Mesenchymal stem cell (in vitro differentiated cells and primary cell): ENCODE results near the gene CFAP119.
A peak's percentile ranks its signal among the peaks of the same experiment; 100 is the strongest.

Experiments used
- DNase-seq: peaks from one replicate; pipeline ENCODE4 v3.0.0-alpha.2; 2013
- H2AFZ ChIP-seq: one replicate; pipeline ENCODE4 v1.6.1; 2013; ENCODE audit warnings: low read depth, mild to moderate bottlenecking, control low read depth, inconsistent platforms, low read length, moderate library complexity
- H2AK5ac ChIP-seq: 2 replicates; pipeline ENCODE4 v1.6.1; 2013; ENCODE audit warnings: low read length, moderate library complexity, mild to moderate bottlenecking, inconsistent platforms; ENCODE audit not compliant: severe bottlenecking
- H2BK120ac ChIP-seq: one replicate; pipeline ENCODE4 v1.6.1; 2013; ENCODE audit warnings: low read depth, mild to moderate bottlenecking, inconsistent platforms, low read length, moderate library complexity
- H2BK12ac ChIP-seq, 2 experiments: one replicate each; pipeline ENCODE4 v1.6.1; 2013; ENCODE audit warnings: inconsistent platforms in 2 of 2, low read length in 2 of 2, mild to moderate bottlenecking in 2 of 2, moderate library complexity in 2 of 2, control low read depth in 1 of 2
- H2BK15ac ChIP-seq: one replicate; pipeline ENCODE4 v1.6.1; 2013; ENCODE audit warnings: mild to moderate bottlenecking, low read depth, inconsistent platforms; ENCODE audit not compliant: poor library complexity, severe bottlenecking
- H2BK5ac ChIP-seq: 2 replicates; pipeline ENCODE4 v1.6.1; 2013; ENCODE audit warnings: low read depth, mild to moderate bottlenecking, low read length, control low read depth, inconsistent platforms; ENCODE audit not compliant: poor library complexity, severe bottlenecking
- H3K14ac ChIP-seq, 2 experiments: one replicate each; pipeline ENCODE4 v1.6.1; 2013; ENCODE audit warnings: inconsistent platforms in 2 of 2, low read length in 2 of 2, control low read depth in 1 of 2, mild to moderate bottlenecking in 1 of 2, moderate library complexity in 1 of 2
- H3K18ac ChIP-seq, 2 experiments: one replicate each; pipeline ENCODE4 v1.6.1; 2013; ENCODE audit warnings: inconsistent platforms in 2 of 2, low read length in 2 of 2, control low read depth in 1 of 2, low read depth in 1 of 2, mild to moderate bottlenecking in 1 of 2
- H3K23ac ChIP-seq, 2 experiments: one replicate each; pipeline ENCODE4 v1.6.1; 2013; ENCODE audit warnings: inconsistent platforms in 2 of 2, low read length in 2 of 2, mild to moderate bottlenecking in 2 of 2, moderate library complexity in 2 of 2, control low read depth in 1 of 2
- H3K27ac ChIP-seq: 2 replicates; pipeline ENCODE4 v1.5.1; 2013; ENCODE audit warnings: mild to moderate bottlenecking, moderate library complexity, low read length, control low read depth, inconsistent platforms; ENCODE audit not compliant: poor library complexity, severe bottlenecking
- H3K27me3 ChIP-seq, 2 experiments: 2 replicates each; pipeline versions ENCODE4 v1.6.1 to v1.7.0; 2013; ENCODE audit warnings: low read length in 2 of 2, mild to moderate bottlenecking in 2 of 2, moderate library complexity in 2 of 2, control low read depth in 1 of 2, inconsistent platforms in 1 of 2; ENCODE audit not compliant: control insufficient read depth in 1 of 2, insufficient read depth in 1 of 2
- H3K36me3 ChIP-seq, 2 experiments: 2 replicates each; pipeline versions ENCODE4 v1.6.1 to v1.7.0; 2013; ENCODE audit warnings: low read length in 2 of 2, control low read depth in 1 of 2, inconsistent platforms in 1 of 2, low read depth in 1 of 2, mild to moderate bottlenecking in 1 of 2; ENCODE audit not compliant: insufficient read depth in 2 of 2, control insufficient read depth in 1 of 2
- H3K4ac ChIP-seq, 2 experiments: one replicate each; pipeline ENCODE4 v1.6.1; 2013; ENCODE audit warnings: inconsistent platforms in 2 of 2, low read length in 2 of 2, mild to moderate bottlenecking in 2 of 2, moderate library complexity in 2 of 2, control low read depth in 1 of 2, low read depth in 1 of 2
- H3K4me1 ChIP-seq: 2 replicates; pipeline ENCODE4 v1.6.1; 2013; ENCODE audit warnings: low read depth, low read length, control low read depth; ENCODE audit not compliant: control insufficient read depth, insufficient read depth
- H3K4me2 ChIP-seq: 2 replicates; pipeline ENCODE4 v1.6.1; 2013; ENCODE audit warnings: low read length, mild to moderate bottlenecking, inconsistent platforms; ENCODE audit not compliant: poor library complexity, severe bottlenecking
- H3K4me3 ChIP-seq, 2 experiments: 2 replicates each; pipeline versions ENCODE4 v1.5.1 to v1.7.0; 2013; ENCODE audit warnings: low read length in 2 of 2, mild to moderate bottlenecking in 2 of 2, control low read depth in 1 of 2, low read depth in 1 of 2; ENCODE audit not compliant: insufficient read depth in 1 of 2
- H3K79me1 ChIP-seq: replicated peaks from 2 replicates; pipeline ENCODE4 v1.6.1; 2013; ENCODE audit warnings: mild to moderate bottlenecking, control low read depth, low read length, inconsistent platforms; ENCODE audit not compliant: poor library complexity, severe bottlenecking
- H3K9ac ChIP-seq: 2 replicates; pipeline ENCODE4 v1.7.0; 2013; ENCODE audit warnings: mild to moderate bottlenecking, low read length, moderate library complexity
- H3K9me3 ChIP-seq: 2 replicates; pipeline ENCODE4 v1.7.0; 2013; ENCODE audit warnings: mild to moderate bottlenecking, low read length; ENCODE audit not compliant: control insufficient read depth
- H4K8ac ChIP-seq: one replicate; pipeline ENCODE4 v1.6.1; 2013; ENCODE audit warnings: inconsistent platforms, mild to moderate bottlenecking, low read length, moderate library complexity
- H4K91ac ChIP-seq: one replicate; pipeline ENCODE4 v1.6.1; 2013; ENCODE audit warnings: mild to moderate bottlenecking, low read length, inconsistent platforms
- WGBS: methylation state at CpG from one replicate; pipeline ENCODE4 v1.1.7; 2013; ENCODE audit warnings: mixed read lengths; 5-methylcytosine and 5-hydroxymethylcytosine counted together

Gene CFAP119

DNA sequence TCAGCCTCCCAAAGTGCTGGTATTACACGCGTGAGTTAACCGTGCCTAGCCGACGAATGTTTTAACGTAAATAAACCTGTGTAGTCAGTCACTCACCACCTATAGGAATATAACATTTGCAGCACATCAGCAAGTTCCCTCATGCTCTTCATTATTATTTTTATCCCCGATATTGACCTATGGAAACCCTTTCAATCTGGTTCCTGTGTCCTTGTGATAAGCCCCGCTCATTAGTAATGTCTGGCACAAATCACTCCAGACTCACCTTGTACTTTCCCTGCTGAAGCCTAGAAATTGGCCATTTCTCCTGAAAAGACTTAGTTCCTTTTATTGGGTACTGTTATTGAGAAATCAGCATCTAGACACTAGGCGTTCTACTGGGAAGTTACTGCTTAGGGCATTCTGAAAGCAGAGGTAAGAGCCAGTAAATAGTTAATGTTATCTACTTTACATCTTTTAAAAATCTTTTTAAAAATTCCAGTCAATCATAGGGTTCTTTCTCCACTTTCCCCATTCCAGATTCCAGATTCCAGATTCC is 15.2 kb downstream of the CFAP119 start:
- Histone ChIP-seq H3K4me1 (peaks cover 10% of the 10 kb centered on the region), H3K9ac (peak overlapping the region; percentile 90)
- WGBS, result 96% methylated on average over 8 of the region's 9 CpGs

DNA sequence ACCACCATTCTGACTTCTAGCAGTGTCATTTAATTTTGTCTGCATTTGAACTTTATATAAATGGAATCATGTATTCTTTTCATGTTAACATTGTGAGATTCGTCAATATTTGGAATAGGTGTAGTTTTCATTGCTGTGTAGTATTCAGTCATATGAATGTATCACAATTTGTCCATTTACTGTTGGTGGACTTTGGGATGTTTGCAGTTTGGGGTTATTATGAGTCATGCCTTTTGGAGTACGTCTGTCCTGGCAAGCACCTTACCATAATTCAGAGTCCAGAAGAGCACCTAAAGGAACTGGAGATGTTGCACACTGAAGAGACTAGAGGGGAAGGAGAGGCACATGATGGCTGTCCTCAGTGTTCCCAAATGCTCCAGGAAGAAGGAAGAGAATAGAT is 16.8 kb downstream of the CFAP119 start:
- H3K9ac ChIP-seq, result no peak overlapping the region
- H3K4me3 ChIP-seq, result no peak overlapping the region
- H3K4me1 ChIP-seq, result peaks cover 15% of the 10 kb centered on the region
- H3K4ac ChIP-seq, result no peak overlapping the region
- no peaks in the 10 kb centered on the region for H3K27me3 ChIP-seq
- H3K9me3 ChIP-seq, result no peaks in the 10 kb centered on the region
- H3K23ac ChIP-seq, result no peak overlapping the region
- no peak overlapping the region for H4K91ac ChIP-seq
- H3K4me2 ChIP-seq, result no peak overlapping the region
- H2BK12ac ChIP-seq, result no peak overlapping the region
- H4K8ac ChIP-seq, result no peak overlapping the region
- H3K18ac ChIP-seq, result no peak overlapping the region
- H3K36me3 ChIP-seq, result peaks cover 14 to 33% of the 10 kb centered on the region in 2 experiments
- 87% methylated on average over 2 of the region's 2 CpGs for WGBS
- H2BK15ac ChIP-seq, result no peak overlapping the region
- H2AFZ ChIP-seq, result no peak overlapping the region
- H3K14ac ChIP-seq, result no peak overlapping the region
- DNase-seq, result no peak
- peaks cover 12% of the 10 kb centered on the region for H3K79me1 ChIP-seq
- H2AK5ac ChIP-seq, result no peak overlapping the region
- no peak overlapping the region for H2BK120ac ChIP-seq
- H3K27ac ChIP-seq, result no peak overlapping the region
- no peak overlapping the region for H2BK5ac ChIP-seq

More for the DNA sequence above, 15.2 kb downstream of the CFAP119 start:
- H3K4me3 ChIP-seq, result no peak overlapping the region
- peaks cover 16% of the 10 kb centered on the region for H3K79me1 ChIP-seq
- H3K4me2 ChIP-seq, result no peak overlapping the region
- H2BK120ac ChIP-seq, result no peak overlapping the region
- DNase-seq, result no peak
- H3K18ac ChIP-seq, result no peak overlapping the region
- no peak overlapping the region for H3K27ac ChIP-seq
- H2BK5ac ChIP-seq, result no peak overlapping the region
- no peak overlapping the region for H2AK5ac ChIP-seq
- peaks cover 25 to 40% of the 10 kb centered on the region in 2 experiments for H3K36me3 ChIP-seq
- no peak overlapping the region for H2AFZ ChIP-seq
- no peak overlapping the region for H3K14ac ChIP-seq
- H4K91ac ChIP-seq, result no peak overlapping the region
- no peak overlapping the region for H4K8ac ChIP-seq
- H2BK12ac ChIP-seq, result no peak overlapping the region
- no peak overlapping the region for H3K4ac ChIP-seq
- no peak overlapping the region for H2BK15ac ChIP-seq
- no peak overlapping the region for H3K23ac ChIP-seq
- H3K9me3 ChIP-seq, result no peaks in the 10 kb centered on the region
- no peaks in the 10 kb centered on the region for H3K27me3 ChIP-seq

- WGBS, result 100% methylated on average over 1 of the region's 2 CpGs
Observed at GRCh38 chr16:30744183-30744582, 17.7 kb downstream of the CFAP119 start.

GRCh38 chr16:30743716-30744115 is 18.1 kb downstream of the CFAP119 start:
- Histone ChIP-seq H3K36me3 (peaks cover 25 to 43% of the 10 kb centered on the region in 2 experiments), H2AFZ (no peak overlapping the region), H2BK120ac (no peak overlapping the region), H2BK12ac (no peak overlapping the region), H3K27ac (no peak overlapping the region), H3K18ac (no peak overlapping the region), H3K4me1 (peaks cover 12% of the 10 kb centered on the region), H3K9me3 (no peaks in the 10 kb centered on the region), H3K4me2 (no peak overlapping the region), H3K79me1 (peaks cover 19% of the 10 kb centered on the region), H3K14ac (no peak overlapping the region), H2BK5ac (no peak overlapping the region), H2BK15ac (no peak overlapping the region), H3K4ac (no peak overlapping the region), H3K27me3 (no peaks in the 10 kb centered on the region), H4K91ac (no peak overlapping the region), H3K23ac (no peak overlapping the region), H2AK5ac (no peak overlapping the region), H3K9ac (peak overlapping the region; percentile 5), H4K8ac (no peak overlapping the region), H3K4me3 (no peak overlapping the region)
- no peak for DNase-seq
- 98% methylated on average over 11 of the region's 11 CpGs for WGBS

More at GRCh38 chr16:30744183-30744582, 17.7 kb downstream of the CFAP119 start:
- no peak overlapping the region for H3K14ac ChIP-seq
- no peak overlapping the region for H4K8ac ChIP-seq
- no peak overlapping the region for H3K4ac ChIP-seq
- H3K18ac ChIP-seq, result no peak overlapping the region
- peak overlapping the region; percentile 5 for H3K9ac ChIP-seq
- peaks cover 14% of the 10 kb centered on the region for H3K4me1 ChIP-seq
- no peak overlapping the region for H3K27ac ChIP-seq
- no peak overlapping the region for H2BK5ac ChIP-seq
- H3K9me3 ChIP-seq, result no peaks in the 10 kb centered on the region
- DNase-seq, result no peak
- no peaks in the 10 kb centered on the region for H3K27me3 ChIP-seq
- H4K91ac ChIP-seq, result no peak overlapping the region
- peaks cover 16% of the 10 kb centered on the region for H3K79me1 ChIP-seq
- no peak overlapping the region for H2BK15ac ChIP-seq
- H2AK5ac ChIP-seq, result no peak overlapping the region
- H2AFZ ChIP-seq, result no peak overlapping the region
- H3K23ac ChIP-seq, result no peak overlapping the region
- no peak overlapping the region for H3K4me2 ChIP-seq
- no peak overlapping the region for H2BK120ac ChIP-seq
- H3K4me3 ChIP-seq, result no peak overlapping the region
- peaks cover 21 to 38% of the 10 kb centered on the region in 2 experiments for H3K36me3 ChIP-seq
- H2BK12ac ChIP-seq, result no peak overlapping the region
